NB4 (cell line): Measurements from ENCODE around the gene CCDC61.

Experiments
- CTCF ChIP-seq: IDR thresholded peaks from one replicate; pipeline ENCODE4 v1.5.1; 2012; ENCODE audit warnings: low read depth, low read length
- MAX ChIP-seq: IDR thresholded peaks from 2 replicates; pipeline ENCODE4 v1.6.1; 2011; ENCODE audit warnings: low read depth, low read length
- POLR2A ChIP-seq: IDR thresholded peaks from 2 replicates; pipeline ENCODE4 v1.6.1; 2011; ENCODE audit warnings: mild to moderate bottlenecking; ENCODE audit not compliant: insufficient read length; ENCODE audit errors: extremely low read depth

- TF ChIP-seq CTCF (no peak), POLR2A (no peak), MAX (no peak)
Observed at GRCh38 chr19:45973553-45974338, 21.5 kb upstream of the CCDC61 start, which contains the start of gene NOVA2.
